ENCODE results near the gene TMEM266.

- TF ChIP-seq POLR2A (IDR thresholded peaks at IDR 0.05) (no peak), CTCF (IDR thresholded peaks at IDR 0.05) (no peak)
Observed at GRCh38 chr15:76158815-76159214, 99.0 kb downstream of the TMEM266 start.

Measured in testis (tissue), 2 donors.